ENCODE measurements around the gene CHTF8. TPM values are rescaled to one million over a fixed set of nuclear protein-coding genes. Genes with fewer than 3 reads are reported as not detected.

CHTF8 gene
- total and polyA plus RNA-seq, 10 of the 15 experiments (the other 5 are each of a cell fraction or from before 2014, with no cell fraction given) = 18.5 to 159 (median 102) TPM

- no peaks in the 10 kb centered on the region for H3K79me2 ChIP-seq (ENCODE audit: control insufficient read depth, insufficient read depth, low read length)
- CTCF ChIA-PET = interaction anchor here (0.6 to 2.1 kb wide), 7 partner anchors 9 to 146 kb away, joined by 3 to 11 read pairs (median 3); no protein-coding TSS in a partner anchor
- H3K9ac ChIP-seq (ENCODE audit: control insufficient read depth, insufficient read depth, low read length) = no peak overlapping the region
- intact Hi-C loops (cut with micrococcal nuclease; ENCODE audit: unreplicated experiment) = no loop called here
- no peak overlapping the region for H2AFZ ChIP-seq (ENCODE audit: control insufficient read depth, low read depth, low read length)
- H3K4me3 ChIP-seq = no peak overlapping the region
- POLR2A ChIA-PET = interaction anchor here (1.4 to 3.0 kb wide), 2 partner anchors 9 to 21 kb away, joined by 7 to 13 read pairs; partner anchors contain the start of gene SNTB2
- H3K4me1 ChIP-seq (ENCODE audit: control insufficient read depth, insufficient read depth, low read length) = peaks cover 5% of the 10 kb centered on the region
- peak; percentile 38; the same call in 2 of the 3 replicates for ATAC-seq
- SMC1A ChIA-PET (ENCODE audit: uncharacterized antibody, unreplicated experiment) = interaction anchor here (0.6 to 2.9 kb wide), 10 partner anchors 9 to 262 kb away, joined by 3 to 9 read pairs (median 4); partner anchors contain the start of gene SNTB2
- H3K27ac ChIP-seq (ENCODE audit: control insufficient read depth, insufficient read depth) = no peak overlapping the region
- in situ Hi-C loops (cut with MboI) = no loop called here
- DNase-seq (ENCODE audit: low read depth, low spot score) = no peak
- 44% methylated on average over 8 of the region's 8 CpGs for WGBS (ENCODE audit: insufficient coverage, insufficient replicate concordance, low lambda C conversion rate, missing lambda C conversion rate)
- no peaks in the 10 kb centered on the region for H3K27me3 ChIP-seq (replicated peaks in 1 of 2; ENCODE audit: control insufficient read depth in 2 of 2, insufficient read depth in 2 of 2, low read length in 1 of 2)
- RAD21 ChIA-PET (ENCODE audit: unreplicated experiment) = interaction anchor here (1.0 to 1.5 kb wide), 3 partner anchors 13 to 120 kb away, joined by 3 to 4 read pairs (median 4); no protein-coding TSS in a partner anchor
- TF ChIP-seq ZBED1 (IDR thresholded peaks at IDR 0.05; ENCODE audit: borderline replicate concordance) = no peak
- no peak for TF ChIP-seq EP300 (IDR thresholded peaks at IDR 0.05; ENCODE audit: borderline replicate concordance in 1 of 2, control insufficient read depth in 1 of 2, low read depth in 2 of 2, low read length in 2 of 2)
- no peak for TF ChIP-seq CHD2 (IDR thresholded peaks at IDR 0.05; ENCODE audit: borderline replicate concordance, low read depth, low read length)
- peak; percentile 61; the same call in 1 of the 2 replicates for TF ChIP-seq TCF7 (IDR thresholded peaks at IDR 0.05; ENCODE audit: borderline replicate concordance)
- TF ChIP-seq, protein P1, sequence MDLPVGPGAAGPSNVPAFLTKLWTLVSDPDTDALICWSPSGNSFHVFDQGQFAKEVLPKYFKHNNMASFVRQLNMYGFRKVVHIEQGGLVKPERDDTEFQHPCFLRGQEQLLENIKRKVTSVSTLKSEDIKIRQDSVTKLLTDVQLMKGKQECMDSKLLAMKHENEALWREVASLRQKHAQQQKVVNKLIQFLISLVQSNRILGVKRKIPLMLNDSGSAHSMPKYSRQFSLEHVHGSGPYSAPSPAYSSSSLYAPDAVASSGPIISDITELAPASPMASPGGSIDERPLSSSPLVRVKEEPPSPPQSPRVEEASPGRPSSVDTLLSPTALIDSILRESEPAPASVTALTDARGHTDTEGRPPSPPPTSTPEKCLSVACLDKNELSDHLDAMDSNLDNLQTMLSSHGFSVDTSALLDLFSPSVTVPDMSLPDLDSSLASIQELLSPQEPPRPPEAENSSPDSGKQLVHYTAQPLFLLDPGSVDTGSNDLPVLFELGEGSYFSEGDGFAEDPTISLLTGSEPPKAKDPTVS (IDR thresholded peaks at IDR 0.05; ENCODE audit: low read depth, low read length) = no peak
- TF ChIP-seq NFYB (IDR thresholded peaks at IDR 0.05; ENCODE audit: insufficient read depth, low read depth, low read length) = no peak
- no peak for TF ChIP-seq NBN (IDR thresholded peaks at IDR 0.05)
- TF ChIP-seq RUNX3 (IDR thresholded peaks at IDR 0.05; ENCODE audit: low read length) = peak; percentile 62
- no peak for TF ChIP-seq ZNF622 (IDR thresholded peaks at IDR 0.05)
- no peak for TF ChIP-seq CBFB (IDR thresholded peaks at IDR 0.05; ENCODE audit: low read depth)
- TF ChIP-seq, protein P2, sequence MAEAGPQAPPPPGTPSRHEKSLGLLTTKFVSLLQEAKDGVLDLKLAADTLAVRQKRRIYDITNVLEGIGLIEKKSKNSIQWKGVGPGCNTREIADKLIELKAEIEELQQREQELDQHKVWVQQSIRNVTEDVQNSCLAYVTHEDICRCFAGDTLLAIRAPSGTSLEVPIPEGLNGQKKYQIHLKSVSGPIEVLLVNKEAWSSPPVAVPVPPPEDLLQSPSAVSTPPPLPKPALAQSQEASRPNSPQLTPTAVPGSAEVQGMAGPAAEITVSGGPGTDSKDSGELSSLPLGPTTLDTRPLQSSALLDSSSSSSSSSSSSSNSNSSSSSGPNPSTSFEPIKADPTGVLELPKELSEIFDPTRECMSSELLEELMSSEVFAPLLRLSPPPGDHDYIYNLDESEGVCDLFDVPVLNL (IDR thresholded peaks at IDR 0.05; ENCODE audit: low read depth, low read length) = no peak
- no peak for TF ChIP-seq ZBTB4 (CRISPR knock-in tag; IDR thresholded peaks at IDR 0.05)
- no peak for TF ChIP-seq SMAD1 (IDR thresholded peaks at IDR 0.05; ENCODE audit: low read depth, partially characterized antibody)
- no peak for TF ChIP-seq SMC3 (IDR thresholded peaks at IDR 0.05; ENCODE audit: borderline replicate concordance, low read length)
- peak; percentile 36; the same call in 1 of the 2 replicates for TF ChIP-seq IKZF1 (conservative IDR thresholded peaks at IDR 0.05)
- FAIRE-seq = no peak
- no peaks in the 10 kb centered on the region for H3K9me3 ChIP-seq (replicated peaks; ENCODE audit: control insufficient read depth, insufficient read depth, low read length)
- no TSS peak for BruUV-seq (replicated peaks)
- no peak overlapping the region for H3K4me2 ChIP-seq (ENCODE audit: control insufficient read depth, insufficient read depth)
- no peaks in the 10 kb centered on the region; the same call in 1 of the 2 replicates for H4K20me1 ChIP-seq (ENCODE audit: control insufficient read depth, insufficient read depth)
- H3K36me3 ChIP-seq (ENCODE audit: control insufficient read depth in 2 of 2, insufficient read depth in 2 of 2, low read length in 1 of 2) = peaks cover 9 to 29% of the 10 kb centered on the region in 2 experiments
These were observed 33.9 kb upstream of the CHTF8 start for GRCh38 chr16:69166221-69166833.

Measured in GM12878 (cell line).